Middle frontal gyrus (tissue), 1 donor: Measurements from ENCODE around the gene PGLYRP4.
"Not testable (repeated sequence)": the region's sequence is repeated elsewhere in the genome, so short reads cannot be mapped to it uniquely, and the experiment has no call there.

Source experiments
- DNase-seq: peaks from one replicate; pipeline ENCODE4 v3.0.0-alpha.2; 2015; ENCODE audit warnings: low spot score; ENCODE audit errors: extremely low spot score

The PGLYRP4 gene

GRCh38 chr1:153356392-153357075 lies 7.9 kb upstream of the PGLYRP4 start:
- DNase-seq, result no peak

- no peak for DNase-seq
Observed at GRCh38 chr1:153355445-153356071, 6.9 kb upstream of the PGLYRP4 start.

GRCh38 chr1:153354515-153355193 lies 6.0 kb upstream of the PGLYRP4 start:
- no peak for DNase-seq

GRCh38 chr1:153353226-153353947 lies 4.7 kb upstream of the PGLYRP4 start:
- DNase-seq, result no peak

GRCh38 chr1:153352523-153352922 lies 3.9 kb upstream of the PGLYRP4 start:
- peak; percentile 32 for DNase-seq

GRCh38 chr1:153350321-153350957 lies 1.8 kb upstream of the PGLYRP4 start:
- DNase-seq, result no peak

- no peak for DNase-seq
Observed at GRCh38 chr1:153349363-153350320, 1.0 kb upstream of the PGLYRP4 start.

GRCh38 chr1:153347856-153348255 lies 785 bp downstream of the PGLYRP4 start:
- no peak for DNase-seq

GRCh38 chr1:153347049-153347448 lies 1.6 kb downstream of the PGLYRP4 start:
- DNase-seq, result not testable (repeated sequence)

- no peak for DNase-seq
Observed at GRCh38 chr1:153346077-153346723, 2.4 kb downstream of the PGLYRP4 start.

GRCh38 chr1:153345187-153346076 lies 3.2 kb downstream of the PGLYRP4 start:
- no peak for DNase-seq

- no peak for DNase-seq
Observed at GRCh38 chr1:153344718-153345025, 4.0 kb downstream of the PGLYRP4 start.

GRCh38 chr1:153343811-153344717 lies 4.6 kb downstream of the PGLYRP4 start:
- no peak for DNase-seq

- DNase-seq, result no peak
Observed at GRCh38 chr1:153343040-153343681, 5.5 kb downstream of the PGLYRP4 start.

GRCh38 chr1:153342178-153342577 lies 6.5 kb downstream of the PGLYRP4 start:
- no peak for DNase-seq

- no peak for DNase-seq
Observed at GRCh38 chr1:153341431-153341934, 7.2 kb downstream of the PGLYRP4 start.

- no peak for DNase-seq
Observed at GRCh38 chr1:153340356-153340755, 8.3 kb downstream of the PGLYRP4 start.
